ENCODE data around the gene KRTAP9-9.

The KRTAP9-9 gene

GRCh38 chr17:41287050-41287449, 31.9 kb downstream of the KRTAP9-9 start:
- no peaks in the 10 kb centered on the region for H3K9me3 Mint-ChIP-seq
- H3K27ac Mint-ChIP-seq, result no peak overlapping the region
- no peak for DNase-seq
- H3K36me3 Mint-ChIP-seq (ENCODE audit: low read depth), result no peaks in the 10 kb centered on the region
- H3K4me1 Mint-ChIP-seq (ENCODE audit: low read depth), result peaks cover 15% of the 10 kb centered on the region
- H3K4me3 Mint-ChIP-seq, result no peak overlapping the region
- H3K27me3 Mint-ChIP-seq, result no peaks in the 10 kb centered on the region

GRCh38 chr17:41294016-41294415, 38.8 kb downstream of the KRTAP9-9 start:
- no peaks in the 10 kb centered on the region for H3K36me3 Mint-ChIP-seq (ENCODE audit: low read depth)
- no peak for DNase-seq
- H3K9me3 Mint-ChIP-seq, result no peaks in the 10 kb centered on the region
- no peaks in the 10 kb centered on the region for H3K4me1 Mint-ChIP-seq (ENCODE audit: low read depth)
- H3K4me3 Mint-ChIP-seq, result no peak overlapping the region
- H3K27ac Mint-ChIP-seq, result no peak overlapping the region
- no peaks in the 10 kb centered on the region for H3K27me3 Mint-ChIP-seq

GRCh38 chr17:41296846-41297245, 41.7 kb downstream of the KRTAP9-9 start:
- Mint-ChIP-seq H3K4me3 (no peak overlapping the region), H3K27me3 (no peaks in the 10 kb centered on the region), H3K9me3 (peaks cover 10% of the 10 kb centered on the region), H3K27ac (no peak overlapping the region), H3K4me1 (ENCODE audit: low read depth) (peaks cover 6% of the 10 kb centered on the region), H3K36me3 (ENCODE audit: low read depth) (no peaks in the 10 kb centered on the region)
- no peak for DNase-seq

GRCh38 chr17:41298458-41299135, 43.4 kb downstream of the KRTAP9-9 start:
- no peak for DNase-seq
- H3K4me1 Mint-ChIP-seq (ENCODE audit: low read depth), result peaks cover 9% of the 10 kb centered on the region
- H3K27ac Mint-ChIP-seq, result no peak overlapping the region
- H3K36me3 Mint-ChIP-seq (ENCODE audit: low read depth), result no peaks in the 10 kb centered on the region
- H3K4me3 Mint-ChIP-seq, result no peak overlapping the region
- no peaks in the 10 kb centered on the region for H3K27me3 Mint-ChIP-seq
- H3K9me3 Mint-ChIP-seq, result peaks cover 13% of the 10 kb centered on the region

- Mint-ChIP-seq H3K36me3 (ENCODE audit: low read depth) (no peaks in the 10 kb centered on the region), H3K27ac (no peak overlapping the region), H3K4me3 (no peak overlapping the region), H3K4me1 (ENCODE audit: low read depth) (peaks cover 9% of the 10 kb centered on the region), H3K9me3 (peaks cover 13% of the 10 kb centered on the region), H3K27me3 (no peaks in the 10 kb centered on the region)
- DNase-seq, result no peak
These were observed 46.1 kb downstream of the KRTAP9-9 start for GRCh38 chr17:41301204-41301790.

GRCh38 chr17:41301916-41302901, 47.0 kb downstream of the KRTAP9-9 start, which contains the start of gene KRTAP29-1:
Gene KRTAP29-1, minus strand, starts transcription at chr17:41302851. Its CDS starts 0 bp downstream, at chr17:41302851.
- Mint-ChIP-seq H3K9me3 (peaks cover 13% of the 10 kb centered on the region), H3K27me3 (no peaks in the 10 kb centered on the region), H3K36me3 (ENCODE audit: low read depth) (no peaks in the 10 kb centered on the region), H3K4me3 (no peak within 1 kb of the TSS), H3K27ac (no peak within 1 kb of the TSS), H3K4me1 (ENCODE audit: low read depth) (peaks cover 17% of the 10 kb centered on the region)
- no peak for DNase-seq

GRCh38 chr17:41302981-41303380, 47.8 kb downstream of the KRTAP9-9 start:
- H3K36me3 Mint-ChIP-seq (ENCODE audit: low read depth), result no peaks in the 10 kb centered on the region
- no peak overlapping the region for H3K27ac Mint-ChIP-seq
- no peaks in the 10 kb centered on the region for H3K27me3 Mint-ChIP-seq
- no peak for DNase-seq
- peaks cover 13% of the 10 kb centered on the region for H3K9me3 Mint-ChIP-seq
- H3K4me3 Mint-ChIP-seq, result no peak overlapping the region
- peaks cover 25% of the 10 kb centered on the region for H3K4me1 Mint-ChIP-seq (ENCODE audit: low read depth)

- peaks cover 36% of the 10 kb centered on the region for H3K4me1 Mint-ChIP-seq (ENCODE audit: low read depth)
- no peak overlapping the region for H3K4me3 Mint-ChIP-seq
- H3K27me3 Mint-ChIP-seq, result no peaks in the 10 kb centered on the region
- no peak overlapping the region for H3K27ac Mint-ChIP-seq
- H3K36me3 Mint-ChIP-seq (ENCODE audit: low read depth), result no peaks in the 10 kb centered on the region
- DNase-seq, result no peak
- H3K9me3 Mint-ChIP-seq, result peaks cover 13% of the 10 kb centered on the region
These were observed 48.9 kb downstream of the KRTAP9-9 start for GRCh38 chr17:41304091-41304490.
